Ishikawa (cell line): Measurements from ENCODE around the gene PAFAH1B2.

Experiments used
- CREB1 ChIP-seq: IDR thresholded peaks from 2 replicates; pipeline ENCODE4 v1.6.1; 2012; ENCODE audit warnings: low read depth
- EP300 ChIP-seq: IDR thresholded peaks from 2 replicates; pipeline ENCODE4 v1.6.1; 2012; ENCODE audit warnings: borderline replicate concordance
- NFIC ChIP-seq: IDR thresholded peaks from 2 replicates; pipeline ENCODE4 v1.6.1; 2012
- RAD21 ChIP-seq: IDR thresholded peaks from 2 replicates; pipeline ENCODE4 v1.6.1; 2012; ENCODE audit warnings: low read depth
- REST ChIP-seq: IDR thresholded peaks from 2 replicates; pipeline ENCODE4 v1.6.1; 2012; ENCODE audit warnings: low read depth, mild to moderate bottlenecking
- USF1 ChIP-seq: IDR thresholded peaks from 2 replicates; pipeline ENCODE4 v1.6.1; 2012
- YY1 ChIP-seq: IDR thresholded peaks from 2 replicates; pipeline ENCODE4 v1.6.1; 2012; ENCODE audit warnings: low read depth
- ZBTB7A ChIP-seq: IDR thresholded peaks from 2 replicates; pipeline ENCODE4 v1.6.1; 2012; ENCODE audit warnings: low read depth

GRCh38 chr11:117169736-117170135 lies 25.6 kb downstream of the PAFAH1B2 start:
- TF ChIP-seq RAD21, result no peak
- no peak for TF ChIP-seq REST
- TF ChIP-seq CREB1, result no peak
- TF ChIP-seq ZBTB7A, result no peak
- TF ChIP-seq YY1, result no peak
- TF ChIP-seq EP300, result no peak
- no peak for TF ChIP-seq NFIC
- no peak for TF ChIP-seq USF1
